HepG2 (cell line): ENCODE measurements around the gene SLIT1. TPM values are rescaled to one million over a fixed set of nuclear protein-coding genes. Genes with fewer than 3 reads are reported as not detected.

Source experiments
- ATAC-seq: fragments of 200-7000 bp; cut with Tn5 transposase; 3 replicates; pipeline ENCODE4 v1.9.1; 2020; ENCODE audit warnings: mild to moderate bottlenecking, moderate library complexity
- BruUV-seq: library from RNA; stranded (reverse); fragments of 400-500 nt; replicated peaks from 2 replicates; lab custom pipeline; 2021; lab: Mats Ljungman, UMichigan
- CTCF ChIA-PET: fragments of 300-600 bp; formaldehyde crosslinking; extraction: SDS; loops from one replicate; lab custom pipeline; 2021; ENCODE audit warnings: low total read pairs, inconsistent platforms, low intra/inter-chr PET ratio; lab: Yijun Ruan, JAX
- POLR2A ChIA-PET: fragments of 350-600 bp; sonication (Branson Sonifier 250); formaldehyde crosslinking; loops from one replicate; lab custom pipeline; 2020; ENCODE audit warnings: antibody characterized with exemption, inconsistent platforms; lab: Yijun Ruan, JAX
- DNase-seq: peaks from one replicate; pipeline ENCODE4 v3.0.0-alpha.2; 2015; ENCODE audit warnings: low spot score
- FAIRE-seq: peaks from 3 replicates; lab custom pipeline; 2011; peaks lifted over from hg19 to GRCh38; lab: Jason Lieb, UNC
- H2AFZ ChIP-seq: one replicate; pipeline ENCODE4 v1.6.1; 2011; ENCODE audit warnings: low read length, inconsistent platforms
- H3K27ac ChIP-seq: fragments of 300-600 bp; 3 replicates; pipeline ENCODE4 v1.8.0; 2011; ENCODE audit warnings: mixed run types, mild to moderate bottlenecking, mixed read lengths, low read length, inconsistent platforms; ENCODE audit not compliant: insufficient read depth; ENCODE audit errors: extremely low read length
- H3K27me3 ChIP-seq, 2 experiments: fragments of 200-600 bp in 1 of 2; 2 replicates in 1 of 2; 3 replicates in 1 of 2; pipeline versions ENCODE4 v1.6.0 to v1.8.0; 2011; ENCODE audit warnings: low read length in 2 of 2, mild to moderate bottlenecking in 2 of 2, moderate library complexity in 2 of 2, inconsistent platforms in 1 of 2; ENCODE audit not compliant: insufficient read depth in 2 of 2, control insufficient read depth in 1 of 2
- H3K36me3 ChIP-seq, 2 experiments: fragments of 200-600 bp in 1 of 2; replicated peaks in 1 of 2; 2 replicates in 1 of 2; 3 replicates in 1 of 2; pipeline versions ENCODE4 v1.5.1 to v1.8.0; 2011; ENCODE audit warnings: low read length in 2 of 2, inconsistent platforms in 1 of 2; ENCODE audit not compliant: insufficient read depth in 2 of 2, control insufficient read depth in 1 of 2
- H3K4me1 ChIP-seq: 2 replicates; pipeline ENCODE4 v1.5.1; 2012; ENCODE audit warnings: low read length, inconsistent platforms; ENCODE audit not compliant: insufficient read depth
- H3K4me2 ChIP-seq: 2 replicates; pipeline ENCODE4 v1.6.0; 2011; ENCODE audit warnings: low read depth, low read length, inconsistent platforms
- H3K4me3 ChIP-seq, 3 experiments: fragments of 200-600 bp in 1 of 3; sonication (generic), shearing (Covaris generic) in 1 of 3; replicated peaks in 1 of 3; 2 replicates each; pipeline ENCODE4 v1.5.1; 2011 to 2016; ENCODE audit warnings: low read length in 3 of 3, inconsistent platforms in 2 of 3, low read depth in 2 of 3, mild to moderate bottlenecking in 2 of 3, control low read depth in 1 of 3, mixed read lengths in 1 of 3; ENCODE audit not compliant: insufficient read depth in 1 of 3
- H3K79me2 ChIP-seq: one replicate; pipeline ENCODE4 v1.6.1; 2011; ENCODE audit warnings: low read length, inconsistent platforms; ENCODE audit not compliant: insufficient read depth
- H3K9ac ChIP-seq: 2 replicates; pipeline ENCODE4 v1.6.0; 2011; ENCODE audit warnings: mild to moderate bottlenecking, low read depth, low read length, inconsistent platforms; ENCODE audit not compliant: insufficient read depth
- H3K9me3 ChIP-seq: 2 replicates; pipeline ENCODE4 v1.5.1; 2012; ENCODE audit warnings: mild to moderate bottlenecking, low read length
- H4K20me1 ChIP-seq: 2 replicates; pipeline ENCODE4 v1.6.0; 2011; ENCODE audit warnings: inconsistent platforms, mild to moderate bottlenecking, low read length, moderate library complexity; ENCODE audit not compliant: insufficient read depth
- CBX1 ChIP-seq: IDR thresholded peaks from one replicate; pipeline ENCODE4 v1.6.1; 2016; ENCODE audit warnings: antibody characterized with exemption, low read depth
- CC2D1A ChIP-seq: sonication (generic); formaldehyde crosslinking; IDR thresholded peaks from 2 replicates; pipeline ENCODE4 v1.8.1; 2023; ENCODE audit warnings: mild to moderate bottlenecking, missing genetic modification reagents
- FOXC1 ChIP-seq: sonication (generic); formaldehyde crosslinking; IDR thresholded peaks from 2 replicates; pipeline ENCODE4 v1.8.0; 2022; ENCODE audit warnings: mild to moderate bottlenecking, missing genetic modification reagents, borderline replicate concordance
- KDM4B ChIP-seq: sonication (generic); formaldehyde crosslinking; IDR thresholded peaks from 2 replicates; pipeline ENCODE4 v1.4.0; 2020; ENCODE audit warnings: missing genetic modification reagents
- NFKBIZ ChIP-seq: IDR thresholded peaks from 2 replicates; pipeline ENCODE4 v1.6.1; 2018; ENCODE audit warnings: missing genetic modification reagents, missing compliant biosample characterization
- PAXIP1 ChIP-seq: sonication (generic); formaldehyde crosslinking; conservative IDR thresholded peaks from 2 replicates; pipeline ENCODE4 v1.4.0; 2020; ENCODE audit warnings: mild to moderate bottlenecking, missing genetic modification reagents, moderate library complexity
- PPARG ChIP-seq: conservative IDR thresholded peaks from 2 replicates; pipeline ENCODE4 v1.6.1; 2016; ENCODE audit warnings: missing biosample characterization, missing genetic modification reagents
- TAF1 ChIP-seq: sonication (generic); formaldehyde crosslinking; IDR thresholded peaks from 2 replicates; pipeline ENCODE4 v1.4.0; 2020; ENCODE audit warnings: missing genetic modification reagents
- THAP11 ChIP-seq: IDR thresholded peaks from 2 replicates; pipeline ENCODE4 v1.6.1; 2016; ENCODE audit warnings: missing biosample characterization, missing genetic modification reagents
- ZBTB26 ChIP-seq: IDR thresholded peaks from 2 replicates; pipeline ENCODE4 v1.6.1; 2016; ENCODE audit warnings: missing compliant biosample characterization, missing genetic modification reagents, borderline replicate concordance
- ZNF230 ChIP-seq: sonication (generic); formaldehyde crosslinking; IDR thresholded peaks from 2 replicates; pipeline ENCODE4 v1.4.0; 2020; ENCODE audit warnings: mild to moderate bottlenecking, missing genetic modification reagents
- ZNF431 ChIP-seq: sonication (generic); formaldehyde crosslinking; IDR thresholded peaks from 2 replicates; pipeline ENCODE4 v1.9.0; 2022; ENCODE audit warnings: missing genetic modification reagents, low read depth, mild to moderate bottlenecking, borderline replicate concordance
- ZNF563 ChIP-seq: sonication (generic); formaldehyde crosslinking; IDR thresholded peaks from 2 replicates; pipeline ENCODE4 v1.8.0; 2022; ENCODE audit warnings: mild to moderate bottlenecking, moderate library complexity, missing genetic modification reagents
- WGBS: methylation state at CpG from one replicate; pipeline ENCODE4 v1.1.6; 2017; ENCODE audit warnings: low lambda C conversion rate; 5-methylcytosine and 5-hydroxymethylcytosine counted together
- in situ Hi-C: cut with HindIII; loops from 2 replicates; pipeline ENCODE4 v1.10.0; 2017; ENCODE audit warnings: low pct_unique_long_range_greater_than_20kb; ENCODE audit not compliant: extremely low pct_ligation_motif_present
- intact Hi-C: fragments of 100-400 bp; cut with micrococcal nuclease; formaldehyde crosslinking; loops from one replicate; pipeline ENCODE4 v1.10.0; 2022; ENCODE audit not compliant: unreplicated experiment
- polyA plus RNA-seq, 8 experiments: library from polyadenylated mRNA; depleted of rRNA in 3 of 8; stranded (reverse) in 7 of 8; unstranded in 1 of 8; fragments of >200 nt; fragmentation: Illumina TruSeq in 4 of 8; extraction: Trizol in 4 of 8; gene quantifications; 2 replicates each; pipeline versions ENCODE4 v1.2.1 to v1.2.3, GENCODE V29; 2011 to 2016; ENCODE audit warnings: low read depth in 4 of 8, missing spikeins in 1 of 8, mixed read lengths in 1 of 8; ENCODE audit not compliant: insufficient read depth in 1 of 8
- total RNA-seq, 5 experiments: library from RNA; depleted of rRNA; stranded (reverse); fragments of >200 nt; fragmentation: Illumina TruSeq; extraction: Trizol; gene quantifications; 2 replicates each; pipeline ENCODE4 v1.2.3, GENCODE V29; 2016; ENCODE audit warnings: low read depth in 1 of 5

The SLIT1 gene
- total and polyA plus RNA-seq, 2 of the 13 experiments (the other 11 are each of a cell fraction or from before 2014, with no cell fraction given), result 0.09 to 0.33 TPM

DNA sequence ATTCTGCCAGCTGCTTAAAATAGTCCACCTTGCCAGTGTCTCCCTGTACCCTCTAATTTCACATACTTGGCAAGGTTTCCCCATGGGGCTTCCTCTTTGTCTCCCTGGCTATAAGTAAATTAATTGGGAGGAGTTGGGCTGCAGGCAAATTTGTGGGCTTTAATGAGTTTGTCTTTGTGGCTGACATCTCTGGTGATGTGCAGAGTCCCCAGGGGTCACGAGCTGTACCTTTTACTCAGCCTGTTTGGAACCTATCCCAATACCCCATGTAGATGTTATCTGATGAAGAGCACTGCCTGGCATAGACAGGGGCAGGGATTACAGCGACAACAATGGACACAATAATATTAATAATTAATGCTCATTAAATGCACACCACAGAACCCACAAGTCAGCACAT lies 132.5 kb downstream of the SLIT1 start:
- Histone ChIP-seq H4K20me1 (no peaks in the 10 kb centered on the region), H3K4me2 (no peak overlapping the region), H3K9me3 (no peaks in the 10 kb centered on the region), H3K9ac (no peak overlapping the region), H3K27ac (no peak overlapping the region), H3K79me2 (no peaks in the 10 kb centered on the region), H3K4me3 (no peak overlapping the region), H2AFZ (no peak overlapping the region), H3K36me3 (no peaks in the 10 kb centered on the region), H3K4me1 (peaks cover 20% of the 10 kb centered on the region), H3K27me3 (peaks cover 1 to 43% of the 10 kb centered on the region in 2 experiments; a peak in 4 of 5 replicates)
- no TSS peak for BruUV-seq
- FAIRE-seq (no peak), ATAC-seq (no peak), DNase-seq (no peak)
- CTCF ChIA-PET, result no interaction called here
- intact Hi-C loops (no loop called here), in situ Hi-C loops (no loop called here)
- WGBS, result 0% methylated on average over 2 of the region's 2 CpGs
- TF ChIP-seq ZNF230 (CRISPR knock-in tag), result no peak
- TF ChIP-seq ZBTB26 (CRISPR knock-in tag), result no peak
- POLR2A ChIA-PET, result no interaction called here

DNA sequence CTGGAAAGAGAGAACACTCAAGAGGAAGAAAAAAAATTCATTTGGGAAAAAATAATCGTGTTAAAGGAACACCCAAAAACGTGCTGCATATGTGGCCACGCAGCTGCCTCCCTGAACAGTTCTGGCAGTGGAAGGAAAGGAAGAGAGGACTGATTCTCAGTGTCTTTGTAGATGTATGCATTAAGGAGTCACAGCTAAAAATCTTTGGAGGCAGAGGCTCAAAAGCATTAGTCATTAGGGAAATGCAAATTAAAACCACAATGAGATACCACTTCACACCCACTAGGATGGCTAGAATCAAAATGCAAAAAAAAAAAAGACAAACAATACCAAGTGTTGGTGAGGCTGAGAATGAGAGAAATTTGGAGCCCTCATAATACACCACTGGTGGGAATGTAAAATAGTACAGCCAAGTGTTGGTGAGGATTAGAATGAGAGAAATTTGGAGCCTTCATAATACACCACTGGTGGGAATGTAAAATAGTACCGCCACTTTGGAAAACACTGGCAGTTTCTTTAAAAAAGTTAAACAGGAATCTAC lies 134.7 kb downstream of the SLIT1 start:
- no TSS peak for BruUV-seq

More for the DNA sequence above, 134.7 kb downstream of the SLIT1 start:
- Histone ChIP-seq H2AFZ (no peak overlapping the region), H3K4me3 (no peak overlapping the region), H3K36me3 (no peaks in the 10 kb centered on the region), H3K9ac (no peak overlapping the region), H3K9me3 (no peaks in the 10 kb centered on the region), H3K27me3 (peaks cover 2 to 43% of the 10 kb centered on the region in 2 experiments; a peak in 4 of 5 replicates), H3K4me2 (no peak overlapping the region), H3K27ac (no peak overlapping the region), H3K4me1 (peaks cover 6% of the 10 kb centered on the region), H4K20me1 (no peaks in the 10 kb centered on the region), H3K79me2 (no peaks in the 10 kb centered on the region)
- no peak for ATAC-seq
- POLR2A ChIA-PET, result no interaction called here
- intact Hi-C loops, result no loop called here
- no peak for FAIRE-seq
- DNase-seq, result no peak
- no peak for TF ChIP-seq FOXC1 (CRISPR knock-in tag)
- TF ChIP-seq PAXIP1 (CRISPR knock-in tag), result no peak
- TF ChIP-seq ZNF431 (CRISPR knock-in tag), result no peak
- TF ChIP-seq ZNF563 (CRISPR knock-in tag), result no peak
- TF ChIP-seq CBX1, result no peak
- TF ChIP-seq TAF1 (CRISPR knock-in tag), result no peak
- no peak for TF ChIP-seq NFKBIZ (CRISPR knock-in tag)
- TF ChIP-seq KDM4B (CRISPR knock-in tag), result no peak
- no peak for TF ChIP-seq PPARG (CRISPR knock-in tag)
- no peak for TF ChIP-seq THAP11
- no peak for TF ChIP-seq CC2D1A (CRISPR knock-in tag)
- 18% methylated on average over 4 of the region's 4 CpGs for WGBS
- in situ Hi-C loops, result no loop called here
- CTCF ChIA-PET, result no interaction called here
